ENCODE results near the gene MBD1. TPM values are rescaled to one million over a fixed set of nuclear protein-coding genes. Genes with fewer than 3 reads are reported as not detected.

The MBD1 gene
- total and polyA plus RNA-seq, 2 of the 13 experiments (the other 11 are each of a cell fraction or from before 2014, with no cell fraction given) = 25.5 to 28.6 TPM

- TF ChIP-seq ZNF773 (CRISPR knock-in tag; IDR thresholded peaks at IDR 0.05; ENCODE audit: borderline replicate concordance) = 0 out of 2 replicates have a peak, but pooled peaks have one; percentile 73
- peak; percentile 87; the same call in 1 of the 2 replicates for TF ChIP-seq IKZF5 (CRISPR knock-in tag; IDR thresholded peaks at IDR 0.05)
- TF ChIP-seq BORCS8-MEF2B (CRISPR knock-in tag; IDR thresholded peaks at IDR 0.05) = peak; percentile 64; the same call in 1 of the 2 replicates
- TF ChIP-seq ZNF607 (CRISPR knock-in tag; IDR thresholded peaks at IDR 0.05; ENCODE audit: borderline replicate concordance) = peak; percentile 77; the same call in 1 of the 2 replicates
- TF ChIP-seq ZNF570 (CRISPR knock-in tag; IDR thresholded peaks at IDR 0.05; ENCODE audit: borderline replicate concordance) = no peak
- TF ChIP-seq ZNF816 (CRISPR knock-in tag; IDR thresholded peaks at IDR 0.05; ENCODE audit: borderline replicate concordance) = no peak
- no peak for TF ChIP-seq GPN1 (CRISPR knock-in tag; IDR thresholded peaks at IDR 0.05; ENCODE audit: borderline replicate concordance)
- no peak for TF ChIP-seq PAF1 (CRISPR knock-in tag; IDR thresholded peaks at IDR 0.05)
- no peak for TF ChIP-seq TEF (CRISPR knock-in tag; IDR thresholded peaks at IDR 0.05)
- peak; percentile 88; the same call in 1 of the 2 replicates for TF ChIP-seq MTF2 (CRISPR knock-in tag; IDR thresholded peaks at IDR 0.05; ENCODE audit: borderline replicate concordance)
- no peak for TF ChIP-seq PRDM15 (CRISPR knock-in tag; IDR thresholded peaks at IDR 0.05)
- peak; percentile 83 for TF ChIP-seq ASH2L (IDR thresholded peaks at IDR 0.05; ENCODE audit: insufficient read length, low read depth, low read length)
- TF ChIP-seq E2F2 (CRISPR knock-in tag; IDR thresholded peaks at IDR 0.05; ENCODE audit: borderline replicate concordance) = 0 out of 2 replicates have a peak, but pooled peaks have one; percentile 60
- TF ChIP-seq ETS1 (CRISPR knock-in tag; IDR thresholded peaks at IDR 0.05) = no peak
- peak; percentile 62; the same call in 1 of the 2 replicates for TF ChIP-seq ERF (CRISPR knock-in tag; IDR thresholded peaks at IDR 0.05)
- TF ChIP-seq GATAD1 (CRISPR knock-in tag; IDR thresholded peaks at IDR 0.05) = peak; percentile 90
- TF ChIP-seq ZBTB4 (CRISPR knock-in tag; IDR thresholded peaks at IDR 0.05; ENCODE audit: borderline replicate concordance) = no peak
Measured at GRCh38 chr18:50281295-50281971, at the start of gene MBD1 (continued).

Data from HepG2 (cell line).